AG09309 (cell line): ENCODE data around the gene KCNK18.

Source experiments
- DNase-seq: peaks from one replicate; pipeline ENCODE4 v3.0.0-alpha.2; 2010; ENCODE audit warnings: low read depth
- H3K4me3 ChIP-seq: 2 replicates; pipeline ENCODE4 v1.5.1; 2011; ENCODE audit warnings: mild to moderate bottlenecking, low read depth, low read length, moderate library complexity; ENCODE audit not compliant: control insufficient read depth
- TF ChIP-seq, protein P1 (sequence below): IDR thresholded peaks from 2 replicates; pipeline ENCODE4 v1.5.1; 2011; ENCODE audit warnings: mild to moderate bottlenecking, low read depth, low read length, inconsistent platforms; ENCODE audit not compliant: insufficient read depth, control insufficient read depth; ENCODE audit errors: missing control alignments

KCNK18 gene

GRCh38 chr10:117201826-117202225, 4.5 kb downstream of the KCNK18 start:
- no peak for DNase-seq
- TF ChIP-seq, protein P1, sequence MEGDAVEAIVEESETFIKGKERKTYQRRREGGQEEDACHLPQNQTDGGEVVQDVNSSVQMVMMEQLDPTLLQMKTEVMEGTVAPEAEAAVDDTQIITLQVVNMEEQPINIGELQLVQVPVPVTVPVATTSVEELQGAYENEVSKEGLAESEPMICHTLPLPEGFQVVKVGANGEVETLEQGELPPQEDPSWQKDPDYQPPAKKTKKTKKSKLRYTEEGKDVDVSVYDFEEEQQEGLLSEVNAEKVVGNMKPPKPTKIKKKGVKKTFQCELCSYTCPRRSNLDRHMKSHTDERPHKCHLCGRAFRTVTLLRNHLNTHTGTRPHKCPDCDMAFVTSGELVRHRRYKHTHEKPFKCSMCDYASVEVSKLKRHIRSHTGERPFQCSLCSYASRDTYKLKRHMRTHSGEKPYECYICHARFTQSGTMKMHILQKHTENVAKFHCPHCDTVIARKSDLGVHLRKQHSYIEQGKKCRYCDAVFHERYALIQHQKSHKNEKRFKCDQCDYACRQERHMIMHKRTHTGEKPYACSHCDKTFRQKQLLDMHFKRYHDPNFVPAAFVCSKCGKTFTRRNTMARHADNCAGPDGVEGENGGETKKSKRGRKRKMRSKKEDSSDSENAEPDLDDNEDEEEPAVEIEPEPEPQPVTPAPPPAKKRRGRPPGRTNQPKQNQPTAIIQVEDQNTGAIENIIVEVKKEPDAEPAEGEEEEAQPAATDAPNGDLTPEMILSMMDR = no peak
- H3K4me3 ChIP-seq = no peak overlapping the region

DNA sequence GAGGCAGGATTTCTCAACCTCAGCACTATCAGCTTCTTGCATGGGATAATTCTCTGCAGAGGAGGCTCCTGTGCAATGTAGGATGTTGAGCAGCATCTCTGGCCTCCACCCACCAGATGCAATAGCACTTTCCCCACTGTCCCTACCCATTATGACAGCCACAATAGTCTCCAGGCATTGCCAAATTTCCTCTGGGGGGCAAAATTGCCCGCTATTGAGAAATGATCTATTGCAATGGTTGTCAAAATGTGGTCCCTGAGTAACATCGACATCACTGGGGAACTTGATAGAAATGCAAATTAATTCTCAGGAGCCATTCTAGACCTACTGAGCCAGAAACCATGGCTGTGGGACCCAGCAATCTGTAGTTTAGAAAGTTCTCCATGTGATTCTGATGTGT, 7.0 kb downstream of the KCNK18 start:
- H3K4me3 ChIP-seq = no peak overlapping the region
- TF ChIP-seq, protein P1 = no peak
- no peak for DNase-seq

GRCh38 chr10:117212176-117212575, 14.9 kb downstream of the KCNK18 start:
- H3K4me3 ChIP-seq = no peak overlapping the region
- TF ChIP-seq, protein P1 = no peak
- no peak for DNase-seq

GRCh38 chr10:117214401-117214800, 17.1 kb downstream of the KCNK18 start:
- DNase-seq = no peak
- no peak overlapping the region for H3K4me3 ChIP-seq
- TF ChIP-seq, protein P1 = no peak

GRCh38 chr10:117215079-117215478, 17.8 kb downstream of the KCNK18 start:
- no peak overlapping the region for H3K4me3 ChIP-seq
- TF ChIP-seq, protein P1 = no peak

GRCh38 chr10:117216028-117216427, 18.7 kb downstream of the KCNK18 start:
- TF ChIP-seq, protein P1 = no peak
- peak overlapping the region; percentile 48 for H3K4me3 ChIP-seq
- no peak for DNase-seq

More at GRCh38 chr10:117215079-117215478, 17.8 kb downstream of the KCNK18 start:
- no peak for DNase-seq
